A673 (cell line): Measurements from ENCODE around the gene LDB3.

Source experiments
- CTCF ChIP-seq: fragments of 300-800, 200-600 bp; sonication (generic); conservative IDR thresholded peaks from 2 replicates; pipeline ENCODE4 v1.5.1; 2017; ENCODE audit warnings: low read depth, mild to moderate bottlenecking, antibody characterized with exemption, low read length, moderate library complexity, mixed read lengths
- EZH2 ChIP-seq: fragments of 200-600 bp; sonication (generic); IDR thresholded peaks from 2 replicates; pipeline ENCODE4 v1.6.1; 2017; ENCODE audit warnings: borderline replicate concordance, low read depth, mild to moderate bottlenecking, mixed read lengths, antibody characterized with exemption, low read length; ENCODE audit not compliant: poor library complexity, severe bottlenecking

- TF ChIP-seq CTCF, result no peak
- TF ChIP-seq EZH2, result no peak
Measured at GRCh38 chr10:86667421-86668181, 710 bp upstream of the LDB3 start.
